Mucosa of descending colon (tissue), 3 donors: ENCODE measurements around the gene NEMF. TPM values are rescaled to one million over a fixed set of nuclear protein-coding genes. Genes with fewer than 3 reads are reported as not detected.
"Not testable (repeated sequence)": the region's sequence is repeated elsewhere in the genome, so short reads cannot be mapped to it uniquely, and the experiment has no call there.

Source experiments
- ATAC-seq: fragments of 200-7000 bp; cut with Tn5 transposase; one replicate; pipeline ENCODE4 v1.9.1; 2020; ENCODE audit warnings: mild to moderate bottlenecking, moderate library complexity
- DNase-seq, 3 donors: peaks; one replicate each; pipeline ENCODE4 v3.0.0-alpha.2; 2020
- H3K36me3 ChIP-seq: fragments of 200-600 bp; one replicate; pipeline ENCODE4 v1.8.0; 2021; ENCODE audit warnings: low read depth, mild to moderate bottlenecking
- H3K4me1 ChIP-seq: fragments of 200-600 bp; one replicate; pipeline ENCODE4 v1.8.0; 2021; ENCODE audit warnings: low read depth, mild to moderate bottlenecking
- H3K4me3 ChIP-seq: fragments of 200-600 bp; one replicate; pipeline ENCODE4 v1.8.0; 2021; ENCODE audit warnings: mild to moderate bottlenecking
- H3K9me3 ChIP-seq: fragments of 200-600 bp; one replicate; pipeline ENCODE4 v1.8.0; 2021; ENCODE audit warnings: mild to moderate bottlenecking
- CTCF ChIP-seq: fragments of 200-600 bp; IDR thresholded peaks from one replicate; pipeline ENCODE4 v1.8.0; 2022; ENCODE audit warnings: antibody characterized with exemption, mild to moderate bottlenecking
- intact Hi-C, 2 donors: fragments of 100-400 bp; cut with DNase I in 1 of 2; cut with micrococcal nuclease in 1 of 2; formaldehyde crosslinking; loops; one replicate each; pipeline versions ENCODE4 v1.11.0 to v1.11.1; 2022; cut with DNase I, micrococcal nuclease
- total RNA-seq, 3 donors: library from RNA; stranded (reverse); fragmentation: NEBNext Ultra II Directional in 2 of 3; extraction: Animal tissue kit (Norgen Biotek cat#: 25700) in 2 of 3; gene quantifications; one replicate each; pipeline versions ENCODE4 v1.2.1 to v1.2.4, GENCODE V29; 2021 to 2023
- donor health status: DM: no; HTN: no; CAD: no; lungs with moderate emphysema.
- donor health status: DM: no; HTN: no; CAD: no.
- donor health status: DM: no; HTN: yes; CAD: no.

Gene NEMF
- total RNA-seq, 3 donors from 2014 or later, result 54.8 to 68.9 (median 66.6) TPM

- Histone ChIP-seq H3K4me3 (no peak overlapping the region), H3K4me1 (no peaks in the 10 kb centered on the region), H3K36me3 (no peaks in the 10 kb centered on the region), H3K9me3 (no peaks in the 10 kb centered on the region)
- TF ChIP-seq CTCF, result no peak
- DNase-seq (no peak), ATAC-seq (no peak)
- intact Hi-C loops, result no loop called here
Measured at GRCh38 chr14:49745191-49745590, 107.4 kb downstream of the NEMF start.

- intact Hi-C loops, H3K4me1 ChIP-seq, H3K36me3 ChIP-seq, DNase-seq, H3K4me3 ChIP-seq, H3K9me3 ChIP-seq, ATAC-seq: not testable (repeated sequence)
Measured at GRCh38 chr14:49735669-49736068, 116.9 kb downstream of the NEMF start.

GRCh38 chr14:49733836-49734235, 118.8 kb downstream of the NEMF start:
- no peaks in the 10 kb centered on the region for H3K36me3 ChIP-seq
- intact Hi-C loops, result no loop called here
- ATAC-seq (no peak), DNase-seq (no peak)
- no peaks in the 10 kb centered on the region for H3K4me1 ChIP-seq
- H3K9me3 ChIP-seq, result no peaks in the 10 kb centered on the region
- no peak overlapping the region for H3K4me3 ChIP-seq
- TF ChIP-seq CTCF, result no peak

- ATAC-seq (no peak), DNase-seq (no peak)
- Histone ChIP-seq H3K36me3 (no peaks in the 10 kb centered on the region), H3K9me3 (no peaks in the 10 kb centered on the region), H3K4me3 (no peak overlapping the region), H3K4me1 (no peaks in the 10 kb centered on the region)
- intact Hi-C loops, result no loop called here
- TF ChIP-seq CTCF, result no peak
Measured at GRCh38 chr14:49732896-49733295, 119.7 kb downstream of the NEMF start.

Other genes starting within 250 kb of the NEMF start
- gene RPL36AL, start 232.2 kb downstream of the NEMF start, total RNA-seq, result 100 to 1,000 TPM; 146 to 197 (median 178) TPM
- 10 to 100 TPM; 28.7 to 64.5 (median 34.6) TPM for gene MGAT2, start 232.0 kb downstream of the NEMF start, total RNA-seq
- gene DNAAF2, start 217.5 kb downstream of the NEMF start, total RNA-seq, result 1 to 10 TPM; 6.6 to 8.8 (median 6.8) TPM
- 1 to 10 TPM; 1.7 to 8.1 (median 2.9) TPM for gene POLE2, start 164.6 kb downstream of the NEMF start, total RNA-seq
- 10 to 100 TPM in 1 of 3 donors, 1 to 10 TPM in 2; 1.8 to 12.5 (median 2.7) TPM for gene KLHDC1, start 159.7 kb downstream of the NEMF start, total RNA-seq
- gene KLHDC2, start 84.6 kb downstream of the NEMF start, total RNA-seq, result 10 to 100 TPM; 65.2 to 83.0 (median 75.0) TPM
- gene ARF6, start 40.3 kb upstream of the NEMF start, total RNA-seq, result 100 to 1,000 TPM in 2 of 3 donors, 10 to 100 TPM in 1; 84.3 to 125 (median 123) TPM